ENCODE results near the gene SLC35A2. TPM values are rescaled to one million over a fixed set of nuclear protein-coding genes. Genes with fewer than 3 reads are reported as not detected.

Gene SLC35A2
- total RNA-seq, 4 donors from 2014 or later = 26.9 to 47.8 (median 32.3) TPM

DNA sequence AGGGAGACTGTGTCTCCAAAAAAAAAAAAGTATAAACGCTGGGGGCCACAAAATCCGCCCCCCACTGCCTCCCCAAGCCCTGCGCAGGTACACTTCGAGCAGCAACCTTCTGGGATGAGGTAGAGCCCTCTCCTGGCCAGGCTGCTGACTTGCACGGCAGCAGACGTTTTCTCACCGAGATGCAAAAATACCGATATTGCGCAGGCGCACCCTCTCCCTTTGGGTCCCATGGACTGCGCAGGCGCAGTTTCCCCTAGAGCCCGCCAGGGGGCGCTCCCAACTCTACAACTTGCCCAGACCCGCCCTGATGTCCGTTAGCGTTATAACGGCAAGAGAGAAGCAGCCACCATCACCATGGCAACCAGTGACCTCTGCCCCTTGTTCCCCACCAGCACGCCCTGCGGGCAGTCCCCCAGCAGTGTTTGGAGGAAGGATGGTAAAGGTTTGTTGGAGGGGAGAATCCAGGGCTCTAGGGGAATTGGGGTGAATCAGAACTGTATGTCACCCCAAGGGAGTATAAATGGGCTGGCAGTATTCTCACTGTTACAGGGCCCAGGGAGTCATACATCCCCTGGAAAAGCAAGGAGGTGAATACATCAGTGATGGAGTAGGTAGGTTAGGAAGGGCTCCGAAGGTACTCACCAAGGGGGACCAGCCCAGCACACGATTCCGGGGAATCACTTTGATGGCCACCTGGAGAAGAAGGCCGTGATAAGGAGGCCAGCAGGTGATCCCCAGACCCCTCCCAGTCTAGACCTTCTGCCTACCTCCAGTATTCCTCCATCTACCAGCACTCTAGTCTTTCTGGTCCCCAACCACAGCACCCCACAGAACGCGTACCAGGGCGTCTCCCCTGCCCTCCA is 5.9 kb upstream of the SLC35A2 start:
- TF ChIP-seq POLR2A (IDR thresholded peaks at IDR 0.05) = no peak
- TF ChIP-seq, protein P1, sequence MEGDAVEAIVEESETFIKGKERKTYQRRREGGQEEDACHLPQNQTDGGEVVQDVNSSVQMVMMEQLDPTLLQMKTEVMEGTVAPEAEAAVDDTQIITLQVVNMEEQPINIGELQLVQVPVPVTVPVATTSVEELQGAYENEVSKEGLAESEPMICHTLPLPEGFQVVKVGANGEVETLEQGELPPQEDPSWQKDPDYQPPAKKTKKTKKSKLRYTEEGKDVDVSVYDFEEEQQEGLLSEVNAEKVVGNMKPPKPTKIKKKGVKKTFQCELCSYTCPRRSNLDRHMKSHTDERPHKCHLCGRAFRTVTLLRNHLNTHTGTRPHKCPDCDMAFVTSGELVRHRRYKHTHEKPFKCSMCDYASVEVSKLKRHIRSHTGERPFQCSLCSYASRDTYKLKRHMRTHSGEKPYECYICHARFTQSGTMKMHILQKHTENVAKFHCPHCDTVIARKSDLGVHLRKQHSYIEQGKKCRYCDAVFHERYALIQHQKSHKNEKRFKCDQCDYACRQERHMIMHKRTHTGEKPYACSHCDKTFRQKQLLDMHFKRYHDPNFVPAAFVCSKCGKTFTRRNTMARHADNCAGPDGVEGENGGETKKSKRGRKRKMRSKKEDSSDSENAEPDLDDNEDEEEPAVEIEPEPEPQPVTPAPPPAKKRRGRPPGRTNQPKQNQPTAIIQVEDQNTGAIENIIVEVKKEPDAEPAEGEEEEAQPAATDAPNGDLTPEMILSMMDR (IDR thresholded peaks at IDR 0.05) = peak; percentile 76 to 90 (median 86)
- H3K4me3 ChIP-seq (replicated peaks in 1 of 3) = peak overlapping the region in 1 of 3 donors; percentile 42
- H3K36me3 ChIP-seq = peaks cover 3 to 4% of the 10 kb centered on the region in 2 donors
- peaks cover 4 to 12% of the 10 kb centered on the region in 2 donors for H3K4me1 ChIP-seq
- H3K27ac ChIP-seq = no peak overlapping the region
- peak; percentile 88 to 89 for DNase-seq
- intact Hi-C loops (cut with DNase I) = no loop called here
- no peaks in the 10 kb centered on the region for H3K9me3 ChIP-seq
- WGBS, 2 donors = 30 to 47% methylated on average over 11 to 18 of the region's 27 CpGs
- H3K27me3 ChIP-seq = no peaks in the 10 kb centered on the region

DNA sequence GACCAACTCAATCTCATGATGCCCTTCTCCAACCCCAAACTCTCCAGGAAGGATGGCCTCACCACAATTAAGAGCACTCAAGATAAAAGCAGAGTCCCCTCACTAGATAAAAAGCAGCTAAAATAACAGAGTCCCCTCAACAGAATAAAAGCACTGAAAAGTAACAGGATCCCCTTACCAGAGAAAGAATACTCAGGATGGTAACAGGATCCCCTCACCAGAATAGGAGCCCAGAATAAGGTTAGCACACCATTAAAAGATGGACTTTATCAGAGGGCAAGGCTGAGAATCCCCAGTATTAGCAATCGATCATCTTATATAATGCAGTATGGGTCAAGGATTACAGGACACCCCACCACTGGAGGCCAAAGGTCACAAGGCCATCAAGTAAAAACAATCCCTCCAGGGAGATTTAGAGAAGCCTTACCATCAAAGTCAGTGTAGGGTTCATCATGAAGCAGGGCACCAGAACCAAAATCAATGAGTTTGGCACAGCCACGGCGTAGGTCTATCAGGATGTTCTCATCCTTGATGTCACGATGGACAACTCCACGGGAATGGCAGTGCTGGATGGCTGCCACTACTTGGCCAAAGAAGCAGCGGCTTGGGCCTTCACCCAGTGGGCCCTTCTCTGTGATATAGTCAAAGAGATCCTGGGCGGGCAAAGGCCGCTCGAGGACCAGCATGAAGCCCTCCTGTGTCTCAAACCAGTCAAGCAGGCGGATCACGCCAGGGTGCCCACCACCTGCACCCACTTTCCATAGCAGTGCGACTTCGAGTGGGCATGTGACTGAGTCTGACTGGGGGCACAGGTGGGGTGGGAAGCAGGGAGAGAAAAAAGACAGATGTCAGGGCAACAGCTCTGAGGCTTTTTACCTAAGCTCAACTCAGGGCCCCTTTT is 3.4 kb upstream of the SLC35A2 start:
- Histone ChIP-seq H3K27ac (no peak overlapping the region), H3K4me1 (peaks cover 4 to 11% of the 10 kb centered on the region in 2 donors), H3K9me3 (no peaks in the 10 kb centered on the region), H3K27me3 (no peaks in the 10 kb centered on the region), H3K4me3 (replicated peaks in 1 of 3) (no peak overlapping the region), H3K36me3 (no peaks in the 10 kb centered on the region)
- no peak for DNase-seq
- TF ChIP-seq POLR2A (IDR thresholded peaks at IDR 0.05) = no peak
- TF ChIP-seq, protein P1 (IDR thresholded peaks at IDR 0.05) = no peak
- 86 to 89% methylated on average over 1 to 9 of the region's 13 CpGs for WGBS, 2 donors
- intact Hi-C loops (cut with DNase I) = no loop called here

DNA sequence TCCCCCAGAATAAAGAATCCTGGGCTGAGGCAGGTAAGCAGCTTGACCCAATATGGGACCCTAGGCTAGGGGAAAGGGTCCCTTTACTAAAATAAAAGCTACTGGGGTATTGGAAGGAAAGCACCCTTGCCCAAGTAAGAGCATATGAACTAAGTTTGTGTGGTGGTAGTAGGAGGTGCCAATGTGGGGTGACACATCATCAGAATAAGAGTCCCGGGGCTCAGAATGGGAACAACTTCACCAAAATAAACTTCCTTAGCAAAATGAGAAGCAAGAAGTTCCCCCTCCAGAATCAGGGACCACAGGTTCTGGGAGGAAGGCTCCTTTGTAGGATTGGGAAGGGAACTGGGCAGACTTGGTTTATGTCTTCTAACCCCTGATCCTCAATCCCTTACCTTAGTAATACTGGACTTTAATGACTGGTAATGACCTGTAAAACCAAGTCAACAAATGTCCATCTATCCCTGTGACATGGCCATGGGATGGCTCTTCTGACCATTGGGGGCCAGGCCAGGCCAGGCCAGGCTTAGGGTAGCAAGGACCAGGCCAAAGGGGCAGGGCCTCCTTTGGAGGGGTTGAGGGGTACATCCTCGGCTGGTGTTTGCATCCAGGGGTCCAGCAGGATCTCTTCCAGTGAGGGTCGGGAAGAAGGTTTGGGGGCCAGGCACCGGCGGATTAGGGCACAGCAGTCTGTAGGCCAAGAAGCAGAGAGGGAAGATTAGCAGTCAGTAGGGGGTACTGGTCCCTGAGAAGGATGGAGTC is 2.3 kb upstream of the SLC35A2 start:
- peaks cover 4 to 10% of the 10 kb centered on the region in 2 donors for H3K4me1 ChIP-seq

DNA sequence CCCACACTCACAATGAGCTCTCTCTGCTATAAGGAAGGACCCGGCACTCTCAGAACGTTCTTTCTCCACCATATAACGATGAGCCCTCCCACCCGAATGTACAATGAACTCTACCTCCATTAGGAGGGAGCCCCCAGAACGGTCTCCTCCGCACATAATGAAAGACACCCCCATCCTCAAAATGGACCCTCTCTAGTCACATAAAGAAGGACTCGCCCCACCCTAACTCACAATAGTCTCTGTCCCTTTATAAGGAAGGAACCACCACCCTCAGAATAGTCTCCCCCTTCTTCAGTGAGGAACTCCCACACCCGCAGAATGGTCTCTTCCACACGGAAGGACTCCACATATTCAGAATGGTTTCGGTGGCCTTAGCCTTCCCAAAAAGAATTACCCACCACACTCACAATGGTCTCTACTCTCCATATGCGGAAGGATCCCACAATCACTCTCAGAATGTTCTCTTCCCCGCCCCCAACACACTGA is 477 bp downstream of the SLC35A2 start:
- Histone ChIP-seq H3K4me1 (peaks cover 0 to 3% of the 10 kb centered on the region in 2 donors), H3K36me3 (no peaks in the 10 kb centered on the region), H3K27ac (no peak overlapping the region), H3K27me3 (no peaks in the 10 kb centered on the region), H3K4me3 (replicated peaks in 1 of 3) (peak overlapping the region; percentile 39 to 81 (median 54)), H3K9me3 (no peaks in the 10 kb centered on the region)
- intact Hi-C loops (cut with DNase I) = no loop called here
- TF ChIP-seq POLR2A (IDR thresholded peaks at IDR 0.05) = no peak
- TF ChIP-seq, protein P1 (IDR thresholded peaks at IDR 0.05) = no peak
- no peak for DNase-seq
- WGBS, 2 donors = 2% methylated on average over 11 to 12 of the region's 12 CpGs

More for the DNA sequence above, 2.3 kb upstream of the SLC35A2 start:
- no peak for DNase-seq
- H3K36me3 ChIP-seq = no peaks in the 10 kb centered on the region
- H3K27ac ChIP-seq = no peak overlapping the region
- WGBS, 2 donors = 80 to 96% methylated on average over 2 to 5 of the region's 5 CpGs
- TF ChIP-seq, protein P1 (IDR thresholded peaks at IDR 0.05) = no peak
- TF ChIP-seq POLR2A (IDR thresholded peaks at IDR 0.05) = no peak
- no peaks in the 10 kb centered on the region for H3K27me3 ChIP-seq
- H3K4me3 ChIP-seq (replicated peaks in 1 of 3) = no peak overlapping the region
- H3K9me3 ChIP-seq = no peaks in the 10 kb centered on the region
- intact Hi-C loops (cut with DNase I) = no loop called here
